ENCODE data around the gene SEPTIN11. TPM values are rescaled to one million over a fixed set of nuclear protein-coding genes. Genes with fewer than 3 reads are reported as not detected.
A peak's percentile ranks its signal among the peaks of the same experiment; 100 is the strongest.

Gene SEPTIN11
- 100 to 1,000 TPM in 1 of 4 donors, 10 to 100 TPM in 3; 74.1 to 144 (median 86.9) TPM for total RNA-seq

- Histone ChIP-seq H3K27ac (replicated peaks in 1 of 4) (peak within 1 kb of the TSS; percentile 90 to 96 (median 92)), H3K36me3 (no peaks in the 10 kb centered on the region), H3K4me1 (peaks cover 5 to 41% (median 35%) of the 10 kb centered on the region in 4 donors), H3K9me3 (no peaks in the 10 kb centered on the region), H3K4me3 (peak within 1 kb of the TSS; percentile 71 to 92 (median 83)), H3K27me3 (no peaks in the 10 kb centered on the region)
- peak; percentile 95 for DNase-seq (ENCODE audit: extremely low spot score)
- intact Hi-C loops (cut with DNase I), result loop anchor here (5.0 to 10.0 kb wide), 2 partner anchors 43 to 95 kb away; no protein-coding TSS in a partner anchor
- WGBS, result no CpG with 5 or more reads among the region's 87 CpGs
- TF ChIP-seq POLR2A (IDR thresholded peaks at IDR 0.05; ENCODE audit: low read depth), result peak; percentile 75
- peak; percentile 93 to 97 for TF ChIP-seq POLR2AphosphoS5 (IDR thresholded peaks at IDR 0.05)
- TF ChIP-seq, protein P1, sequence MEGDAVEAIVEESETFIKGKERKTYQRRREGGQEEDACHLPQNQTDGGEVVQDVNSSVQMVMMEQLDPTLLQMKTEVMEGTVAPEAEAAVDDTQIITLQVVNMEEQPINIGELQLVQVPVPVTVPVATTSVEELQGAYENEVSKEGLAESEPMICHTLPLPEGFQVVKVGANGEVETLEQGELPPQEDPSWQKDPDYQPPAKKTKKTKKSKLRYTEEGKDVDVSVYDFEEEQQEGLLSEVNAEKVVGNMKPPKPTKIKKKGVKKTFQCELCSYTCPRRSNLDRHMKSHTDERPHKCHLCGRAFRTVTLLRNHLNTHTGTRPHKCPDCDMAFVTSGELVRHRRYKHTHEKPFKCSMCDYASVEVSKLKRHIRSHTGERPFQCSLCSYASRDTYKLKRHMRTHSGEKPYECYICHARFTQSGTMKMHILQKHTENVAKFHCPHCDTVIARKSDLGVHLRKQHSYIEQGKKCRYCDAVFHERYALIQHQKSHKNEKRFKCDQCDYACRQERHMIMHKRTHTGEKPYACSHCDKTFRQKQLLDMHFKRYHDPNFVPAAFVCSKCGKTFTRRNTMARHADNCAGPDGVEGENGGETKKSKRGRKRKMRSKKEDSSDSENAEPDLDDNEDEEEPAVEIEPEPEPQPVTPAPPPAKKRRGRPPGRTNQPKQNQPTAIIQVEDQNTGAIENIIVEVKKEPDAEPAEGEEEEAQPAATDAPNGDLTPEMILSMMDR (IDR thresholded peaks at IDR 0.05), result no peak
Measured at GRCh38 chr4:76949276-76950051, at the start of gene SEPTIN11. TSS of gene SEPTIN11 (plus strand) at chr4:76949752. CDS start at chr4:76949904, 152 bp downstream.

GRCh38 chr4:76902233-76902890 lies 47.2 kb upstream of the SEPTIN11 start:
- Histone ChIP-seq H3K9me3 (no peaks in the 10 kb centered on the region), H3K4me1 (peaks cover 0 to 13% (median 12%) of the 10 kb centered on the region in 4 donors)
- 66% methylated on average over 3 of the region's 3 CpGs for WGBS

DNA sequence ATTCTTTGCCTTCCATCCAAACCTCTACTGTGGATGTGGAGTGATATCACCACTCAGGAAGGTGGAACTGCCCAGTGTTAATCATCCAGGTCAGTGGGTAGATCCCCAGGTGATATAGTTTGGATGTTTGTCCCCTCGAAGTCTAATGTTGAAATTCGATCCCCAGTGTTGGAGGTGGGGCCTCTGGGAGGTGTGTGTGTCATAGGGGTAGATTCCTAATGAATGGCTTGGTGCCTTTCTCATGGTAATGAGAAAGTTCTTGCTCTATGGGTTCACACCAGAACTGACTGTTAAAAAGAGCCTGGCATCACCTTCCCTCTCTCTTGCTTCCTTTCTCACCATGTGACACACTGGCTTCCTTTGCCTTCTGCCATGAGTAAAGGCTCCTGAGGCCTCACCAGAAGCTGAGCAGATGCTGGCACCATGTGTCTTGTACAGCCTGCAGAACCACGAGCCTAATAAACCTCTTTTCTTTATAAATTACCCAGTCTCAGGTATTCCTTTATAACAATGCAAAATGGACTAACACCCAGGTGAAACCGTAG lies 44.8 kb upstream of the SEPTIN11 start:
- 77% methylated on average over 4 of the region's 4 CpGs for WGBS
- Histone ChIP-seq H3K27ac (replicated peaks in 1 of 4) (no peak overlapping the region), H3K4me3 (no peak overlapping the region), H3K4me1 (no peaks in the 10 kb centered on the region), H3K27me3 (peaks cover 0 to 6% (median 0%) of the 10 kb centered on the region in 4 donors), H3K36me3 (no peaks in the 10 kb centered on the region), H3K9me3 (peaks cover 0 to 4% (median 0%) of the 10 kb centered on the region in 4 donors)
- no peak for DNase-seq (ENCODE audit: extremely low spot score)
- intact Hi-C loops (cut with DNase I), result no loop called here
- no peak for TF ChIP-seq POLR2AphosphoS5 (IDR thresholded peaks at IDR 0.05)
- TF ChIP-seq EP300 (IDR thresholded peaks at IDR 0.05), result no peak
- TF ChIP-seq, protein P1 (IDR thresholded peaks at IDR 0.05), result no peak
- no peak for TF ChIP-seq POLR2A (IDR thresholded peaks at IDR 0.05; ENCODE audit: low read depth)

More at GRCh38 chr4:76902233-76902890, 47.2 kb upstream of the SEPTIN11 start:
- peaks cover 0 to 28% (median 12%) of the 10 kb centered on the region in 4 donors for H3K27me3 ChIP-seq
- intact Hi-C loops (cut with DNase I), result no loop called here
- no peak overlapping the region for H3K4me3 ChIP-seq
- DNase-seq (ENCODE audit: extremely low spot score), result no peak
- H3K27ac ChIP-seq (replicated peaks in 1 of 4), result no peak overlapping the region
- H3K36me3 ChIP-seq, result no peaks in the 10 kb centered on the region
- no peak for TF ChIP-seq EP300 (IDR thresholded peaks at IDR 0.05)
- no peak for TF ChIP-seq POLR2AphosphoS5 (IDR thresholded peaks at IDR 0.05)
- no peak for TF ChIP-seq POLR2A (IDR thresholded peaks at IDR 0.05; ENCODE audit: low read depth)

GRCh38 chr4:76905521-76905920 lies 44.0 kb upstream of the SEPTIN11 start:
- peaks cover 0 to 4% (median 0%) of the 10 kb centered on the region in 4 donors for H3K9me3 ChIP-seq
- 42% methylated on average over 1 of the region's 1 CpG for WGBS
- H3K27ac ChIP-seq (replicated peaks in 1 of 4), result no peak overlapping the region
- TF ChIP-seq EP300 (IDR thresholded peaks at IDR 0.05) (no peak), POLR2A (IDR thresholded peaks at IDR 0.05; ENCODE audit: low read depth) (no peak), POLR2AphosphoS5 (IDR thresholded peaks at IDR 0.05) (no peak)
- TF ChIP-seq, protein P1 (IDR thresholded peaks at IDR 0.05), result no peak
- DNase-seq (ENCODE audit: extremely low spot score), result no peak
- no peaks in the 10 kb centered on the region for H3K36me3 ChIP-seq
- intact Hi-C loops (cut with DNase I), result no loop called here
- no peaks in the 10 kb centered on the region for H3K4me1 ChIP-seq
- H3K27me3 ChIP-seq, result no peaks in the 10 kb centered on the region
- no peak overlapping the region for H3K4me3 ChIP-seq

DNA sequence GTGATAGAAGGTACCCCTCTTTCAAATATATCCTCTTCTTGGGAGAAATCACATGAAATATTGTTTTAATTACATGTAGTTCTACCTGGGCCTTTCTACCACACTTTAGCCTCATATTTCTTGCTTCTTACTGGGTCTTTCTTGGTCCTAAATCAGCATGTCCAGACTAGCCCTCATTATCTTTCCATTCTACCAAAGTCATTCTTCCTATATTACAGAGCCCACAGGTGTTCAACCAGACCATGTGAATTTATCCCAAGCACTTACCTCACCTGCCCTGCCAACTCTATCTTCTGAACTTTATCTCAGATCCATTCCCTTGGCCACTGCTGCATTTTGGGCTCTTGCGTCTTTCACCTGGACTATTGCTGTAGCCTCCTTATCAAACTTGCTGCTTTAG lies 39.8 kb upstream of the SEPTIN11 start:
- no peak for DNase-seq (ENCODE audit: extremely low spot score)
- H3K27me3 ChIP-seq, result no peaks in the 10 kb centered on the region
- no peak for TF ChIP-seq POLR2AphosphoS5 (IDR thresholded peaks at IDR 0.05)
- TF ChIP-seq POLR2A (IDR thresholded peaks at IDR 0.05; ENCODE audit: low read depth), result no peak
- TF ChIP-seq EP300 (IDR thresholded peaks at IDR 0.05), result no peak
- TF ChIP-seq, protein P1 (IDR thresholded peaks at IDR 0.05), result no peak
- WGBS, result 97% methylated on average over 1 of the region's 1 CpG
- peaks cover 0 to 4% (median 0%) of the 10 kb centered on the region in 4 donors for H3K9me3 ChIP-seq
- no peaks in the 10 kb centered on the region for H3K36me3 ChIP-seq
- intact Hi-C loops (cut with DNase I), result no loop called here
- no peak overlapping the region for H3K27ac ChIP-seq (replicated peaks in 1 of 4)
- H3K4me3 ChIP-seq, result no peak overlapping the region
- H3K4me1 ChIP-seq, result no peaks in the 10 kb centered on the region
